MM.1S (cell line): Measurements from ENCODE around the gene TMEM178B.

ENCODE experiments used
- EZH2 ChIP-seq: fragments of 300-600 bp; sonication (generic); optimal IDR thresholded peaks from 2 replicates; pipeline ENCODE3; 2017; ENCODE audit warnings: low read depth, mild to moderate bottlenecking, antibody characterized with exemption, low read length, mixed read lengths
- EZH2phosphoT487 ChIP-seq: fragments of 300-600 bp; sonication (generic); IDR thresholded peaks from 2 replicates; pipeline ENCODE4 v1.6.1; 2018; ENCODE audit warnings: antibody characterized with exemption, low read length
- TF ChIP-seq, protein P1 (sequence below): fragments of 300-600 bp; sonication (generic); IDR thresholded peaks from 2 replicates; pipeline ENCODE4 v1.5.1; 2016; ENCODE audit warnings: antibody characterized with exemption, low read length, mixed read lengths

- TF ChIP-seq, protein P1, sequence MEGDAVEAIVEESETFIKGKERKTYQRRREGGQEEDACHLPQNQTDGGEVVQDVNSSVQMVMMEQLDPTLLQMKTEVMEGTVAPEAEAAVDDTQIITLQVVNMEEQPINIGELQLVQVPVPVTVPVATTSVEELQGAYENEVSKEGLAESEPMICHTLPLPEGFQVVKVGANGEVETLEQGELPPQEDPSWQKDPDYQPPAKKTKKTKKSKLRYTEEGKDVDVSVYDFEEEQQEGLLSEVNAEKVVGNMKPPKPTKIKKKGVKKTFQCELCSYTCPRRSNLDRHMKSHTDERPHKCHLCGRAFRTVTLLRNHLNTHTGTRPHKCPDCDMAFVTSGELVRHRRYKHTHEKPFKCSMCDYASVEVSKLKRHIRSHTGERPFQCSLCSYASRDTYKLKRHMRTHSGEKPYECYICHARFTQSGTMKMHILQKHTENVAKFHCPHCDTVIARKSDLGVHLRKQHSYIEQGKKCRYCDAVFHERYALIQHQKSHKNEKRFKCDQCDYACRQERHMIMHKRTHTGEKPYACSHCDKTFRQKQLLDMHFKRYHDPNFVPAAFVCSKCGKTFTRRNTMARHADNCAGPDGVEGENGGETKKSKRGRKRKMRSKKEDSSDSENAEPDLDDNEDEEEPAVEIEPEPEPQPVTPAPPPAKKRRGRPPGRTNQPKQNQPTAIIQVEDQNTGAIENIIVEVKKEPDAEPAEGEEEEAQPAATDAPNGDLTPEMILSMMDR: no peak
- TF ChIP-seq EZH2: no peak
- no peak for TF ChIP-seq EZH2phosphoT487
Measured at GRCh38 chr7:141142058-141142457, 68.2 kb downstream of the TMEM178B start.
